Measurements from ENCODE around the gene CCT8. TPM values are rescaled to one million over a fixed set of nuclear protein-coding genes. Genes with fewer than 3 reads are reported as not detected.

CCT8 gene
- total RNA-seq, 1 donor = 109 TPM

- DNase-seq (ENCODE audit: low read depth in 2 of 3, low spot score in 2 of 3) = peak in 2 of 3 donors; percentile 57 to 88
Observed at GRCh38 chr21:29078869-29079767, 5.7 kb upstream of the CCT8 start.

- DNase-seq (ENCODE audit: low read depth in 2 of 3, low spot score in 2 of 3) = peak in 1 of 3 donors; percentile 36
Observed at GRCh38 chr21:29077651-29078090, 4.2 kb upstream of the CCT8 start.

- peak in 2 of 3 donors; percentile 41 to 80 for DNase-seq (ENCODE audit: low read depth in 2 of 3, low spot score in 2 of 3)
Observed at GRCh38 chr21:29076731-29077640, 3.5 kb upstream of the CCT8 start.

GRCh38 chr21:29075706-29076466 lies 2.4 kb upstream of the CCT8 start:
- peak in 1 of 3 donors; percentile 58 for DNase-seq (ENCODE audit: low read depth in 2 of 3, low spot score in 2 of 3)

- no peak for DNase-seq (ENCODE audit: low read depth in 2 of 3, low spot score in 2 of 3)
Observed at GRCh38 chr21:29074783-29075182, 1.3 kb upstream of the CCT8 start.

GRCh38 chr21:29074007-29074376 lies 544 bp upstream of the CCT8 start:
- DNase-seq (ENCODE audit: low read depth in 2 of 3, low spot score in 2 of 3) = no peak

GRCh38 chr21:29072873-29073221 lies 601 bp downstream of the CCT8 start:
- peak in 2 of 3 donors; percentile 31 for DNase-seq (ENCODE audit: low read depth in 2 of 3, low spot score in 2 of 3)

- no peak for DNase-seq (ENCODE audit: low read depth in 2 of 3, low spot score in 2 of 3)
Observed at GRCh38 chr21:29064850-29065481, 8.5 kb downstream of the CCT8 start.

GRCh38 chr21:29056538-29057050 lies 16.9 kb downstream of the CCT8 start:
- no peak for DNase-seq (ENCODE audit: low read depth in 2 of 3, low spot score in 2 of 3)

GRCh38 chr21:29056005-29056404 lies 17.4 kb downstream of the CCT8 start:
- no peak for DNase-seq (ENCODE audit: low read depth in 2 of 3, low spot score in 2 of 3)

- no peak for DNase-seq (ENCODE audit: low read depth in 2 of 3, low spot score in 2 of 3)
Observed at GRCh38 chr21:29055080-29055479, 18.4 kb downstream of the CCT8 start.

- DNase-seq (ENCODE audit: low read depth in 2 of 3, low spot score in 2 of 3) = no peak
Observed at GRCh38 chr21:29053656-29054055, 19.8 kb downstream of the CCT8 start.

GRCh38 chr21:29053011-29053553 lies 20.4 kb downstream of the CCT8 start:
- DNase-seq (ENCODE audit: low read depth in 2 of 3, low spot score in 2 of 3) = no peak

GRCh38 chr21:29052224-29052623 lies 21.2 kb downstream of the CCT8 start:
- DNase-seq (ENCODE audit: low read depth in 2 of 3, low spot score in 2 of 3) = no peak

- DNase-seq (ENCODE audit: low read depth in 2 of 3, low spot score in 2 of 3) = no peak
Observed at GRCh38 chr21:29034678-29035077, 38.8 kb downstream of the CCT8 start.

GRCh38 chr21:29033871-29034270 lies 39.6 kb downstream of the CCT8 start:
- no peak for DNase-seq (ENCODE audit: low read depth in 2 of 3, low spot score in 2 of 3)

GRCh38 chr21:29033301-29033700 lies 40.1 kb downstream of the CCT8 start:
- no peak for DNase-seq (ENCODE audit: low read depth in 2 of 3, low spot score in 2 of 3)

GRCh38 chr21:29030909-29031308 lies 42.5 kb downstream of the CCT8 start:
- no peak for DNase-seq (ENCODE audit: low read depth in 2 of 3, low spot score in 2 of 3)

- no peak for DNase-seq (ENCODE audit: low read depth in 2 of 3, low spot score in 2 of 3)
Observed at GRCh38 chr21:29029524-29029923, 43.9 kb downstream of the CCT8 start.

- peak in 1 of 3 donors; percentile 35 for DNase-seq (ENCODE audit: low read depth in 2 of 3, low spot score in 2 of 3)
Observed at GRCh38 chr21:29025328-29025713, 48.1 kb downstream of the CCT8 start.

Data from hematopoietic multipotent progenitor cell (in vitro differentiated cells).